ENCODE measurements around the gene CYTH1. TPM values are rescaled to one million over a fixed set of nuclear protein-coding genes. Genes with fewer than 3 reads are reported as not detected.
A peak's percentile ranks its signal among the peaks of the same experiment; 100 is the strongest.

Gene CYTH1
- polyA plus RNA-seq, 2 of the 4 experiments (the other 2 are of a cell fraction): 38.5 to 46.2 TPM

DNA sequence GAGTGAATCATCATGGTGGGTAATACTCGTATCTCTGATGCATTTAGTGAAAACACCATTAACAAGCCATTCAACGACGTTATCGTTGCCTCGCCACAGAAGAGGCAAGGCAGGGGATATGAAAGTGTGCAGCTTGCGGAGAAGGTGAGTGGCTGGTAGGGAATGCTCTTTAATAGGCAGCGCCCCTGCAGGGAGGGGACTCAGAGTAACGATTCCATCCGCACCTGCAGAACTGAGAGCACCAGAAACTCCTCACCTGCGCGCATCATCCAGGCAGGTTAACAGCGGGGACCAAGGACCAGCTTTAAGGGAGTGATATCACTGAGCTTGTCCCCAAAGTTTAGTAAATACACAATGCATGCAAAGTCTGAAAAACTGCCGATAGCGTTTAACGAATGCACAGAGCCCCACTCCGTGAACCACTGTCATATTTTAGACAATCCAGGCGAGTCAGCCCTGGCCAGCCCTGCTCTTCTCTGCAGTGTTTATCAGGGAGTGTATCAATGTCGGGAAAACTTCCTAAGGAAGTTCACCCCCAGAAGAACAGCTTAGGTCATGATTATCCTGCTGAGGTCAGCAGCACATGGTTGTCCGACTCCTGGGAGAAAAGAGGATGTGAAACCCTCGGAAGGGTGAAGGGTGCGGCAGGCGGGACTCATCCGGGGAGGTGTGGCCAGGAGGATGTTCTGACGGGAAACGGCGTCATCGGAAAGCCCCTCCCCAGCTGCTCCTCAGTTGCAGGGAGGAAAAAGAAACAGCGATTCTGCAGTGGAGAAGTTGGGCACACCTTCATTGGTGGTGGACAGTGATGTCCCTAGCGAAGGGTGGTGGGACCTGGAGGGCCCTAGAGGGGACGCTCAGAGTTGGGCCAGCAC lies 136.4 kb downstream of the CYTH1 start (continued):
- TF ChIP-seq SREBF2 (IDR thresholded peaks at IDR 0.05) (no peak), RCOR1 (IDR thresholded peaks at IDR 0.05; ENCODE audit: low read depth, low read length) (no peak), NR3C1 (IDR thresholded peaks at IDR 0.05) (no peak), NPAS2 (CRISPR knock-in tag; IDR thresholded peaks at IDR 0.05; ENCODE audit: borderline replicate concordance) (no peak)
- TF ChIP-seq, protein P1, sequence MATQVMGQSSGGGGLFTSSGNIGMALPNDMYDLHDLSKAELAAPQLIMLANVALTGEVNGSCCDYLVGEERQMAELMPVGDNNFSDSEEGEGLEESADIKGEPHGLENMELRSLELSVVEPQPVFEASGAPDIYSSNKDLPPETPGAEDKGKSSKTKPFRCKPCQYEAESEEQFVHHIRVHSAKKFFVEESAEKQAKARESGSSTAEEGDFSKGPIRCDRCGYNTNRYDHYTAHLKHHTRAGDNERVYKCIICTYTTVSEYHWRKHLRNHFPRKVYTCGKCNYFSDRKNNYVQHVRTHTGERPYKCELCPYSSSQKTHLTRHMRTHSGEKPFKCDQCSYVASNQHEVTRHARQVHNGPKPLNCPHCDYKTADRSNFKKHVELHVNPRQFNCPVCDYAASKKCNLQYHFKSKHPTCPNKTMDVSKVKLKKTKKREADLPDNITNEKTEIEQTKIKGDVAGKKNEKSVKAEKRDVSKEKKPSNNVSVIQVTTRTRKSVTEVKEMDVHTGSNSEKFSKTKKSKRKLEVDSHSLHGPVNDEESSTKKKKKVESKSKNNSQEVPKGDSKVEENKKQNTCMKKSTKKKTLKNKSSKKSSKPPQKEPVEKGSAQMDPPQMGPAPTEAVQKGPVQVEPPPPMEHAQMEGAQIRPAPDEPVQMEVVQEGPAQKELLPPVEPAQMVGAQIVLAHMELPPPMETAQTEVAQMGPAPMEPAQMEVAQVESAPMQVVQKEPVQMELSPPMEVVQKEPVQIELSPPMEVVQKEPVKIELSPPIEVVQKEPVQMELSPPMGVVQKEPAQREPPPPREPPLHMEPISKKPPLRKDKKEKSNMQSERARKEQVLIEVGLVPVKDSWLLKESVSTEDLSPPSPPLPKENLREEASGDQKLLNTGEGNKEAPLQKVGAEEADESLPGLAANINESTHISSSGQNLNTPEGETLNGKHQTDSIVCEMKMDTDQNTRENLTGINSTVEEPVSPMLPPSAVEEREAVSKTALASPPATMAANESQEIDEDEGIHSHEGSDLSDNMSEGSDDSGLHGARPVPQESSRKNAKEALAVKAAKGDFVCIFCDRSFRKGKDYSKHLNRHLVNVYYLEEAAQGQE (IDR thresholded peaks at IDR 0.05): no peak
- TF ChIP-seq, protein P2, sequence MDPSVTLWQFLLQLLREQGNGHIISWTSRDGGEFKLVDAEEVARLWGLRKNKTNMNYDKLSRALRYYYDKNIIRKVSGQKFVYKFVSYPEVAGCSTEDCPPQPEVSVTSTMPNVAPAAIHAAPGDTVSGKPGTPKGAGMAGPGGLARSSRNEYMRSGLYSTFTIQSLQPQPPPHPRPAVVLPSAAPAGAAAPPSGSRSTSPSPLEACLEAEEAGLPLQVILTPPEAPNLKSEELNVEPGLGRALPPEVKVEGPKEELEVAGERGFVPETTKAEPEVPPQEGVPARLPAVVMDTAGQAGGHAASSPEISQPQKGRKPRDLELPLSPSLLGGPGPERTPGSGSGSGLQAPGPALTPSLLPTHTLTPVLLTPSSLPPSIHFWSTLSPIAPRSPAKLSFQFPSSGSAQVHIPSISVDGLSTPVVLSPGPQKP (IDR thresholded peaks at IDR 0.05; ENCODE audit: low read depth, low read length): no peak

DNA sequence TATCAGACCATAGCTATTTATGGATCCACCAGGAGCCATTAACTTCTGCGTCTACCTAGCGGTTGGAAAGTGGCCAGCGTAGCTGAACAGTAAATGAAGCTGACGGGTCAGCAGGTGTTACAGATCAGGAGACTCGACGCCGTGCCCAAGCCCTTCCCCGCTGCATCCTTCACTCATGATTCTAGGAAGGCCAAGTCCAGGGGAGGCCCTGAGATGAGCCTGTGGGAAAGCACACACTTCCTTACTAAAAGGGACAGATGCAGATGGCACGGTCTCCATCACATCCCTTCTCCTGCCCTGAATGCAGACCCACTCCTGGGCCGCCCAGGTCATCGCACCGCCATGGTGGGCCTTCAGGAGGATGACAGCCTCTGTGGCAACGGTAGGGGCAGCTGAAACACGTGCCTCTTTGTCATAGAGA lies 137.1 kb downstream of the CYTH1 start:
- peak overlapping the region in 1 of 2 experiments; percentile 80; a peak in 4 of 6 replicates for H3K27ac ChIP-seq
- no peak overlapping the region for H3K4me2 ChIP-seq
- TF ChIP-seq TFCP2L1 (CRISPR knock-in tag; IDR thresholded peaks at IDR 0.05) (no peak), RNF2 (IDR thresholded peaks at IDR 0.05; ENCODE audit: borderline replicate concordance, low read depth) (no peak), CHD2 (IDR thresholded peaks at IDR 0.05; ENCODE audit: low read length, partially characterized antibody) (no peak), BHLHE40 (IDR thresholded peaks at IDR 0.05; ENCODE audit: low read depth, low read length) (no peak), JUN (IDR thresholded peaks at IDR 0.05) (no peak), SMC3 (IDR thresholded peaks at IDR 0.05) (no peak), TP53 (CRISPR knock-in tag; IDR thresholded peaks at IDR 0.05) (no peak)
- TF ChIP-seq, protein P3, sequence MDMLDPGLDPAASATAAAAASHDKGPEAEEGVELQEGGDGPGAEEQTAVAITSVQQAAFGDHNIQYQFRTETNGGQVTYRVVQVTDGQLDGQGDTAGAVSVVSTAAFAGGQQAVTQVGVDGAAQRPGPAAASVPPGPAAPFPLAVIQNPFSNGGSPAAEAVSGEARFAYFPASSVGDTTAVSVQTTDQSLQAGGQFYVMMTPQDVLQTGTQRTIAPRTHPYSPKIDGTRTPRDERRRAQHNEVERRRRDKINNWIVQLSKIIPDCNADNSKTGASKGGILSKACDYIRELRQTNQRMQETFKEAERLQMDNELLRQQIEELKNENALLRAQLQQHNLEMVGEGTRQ (IDR thresholded peaks at IDR 0.05): no peak
- peak in 1 of 2 experiments; percentile 14; a peak in 1 of 6 replicates for ATAC-seq
- no peak overlapping the region for H3K4me3 ChIP-seq
- DNase-seq (ENCODE audit: low read depth in 1 of 2, low spot score in 1 of 2): no peak
- FAIRE-seq: no peak
- H3K4me1 ChIP-seq: peaks cover 10% of the 10 kb centered on the region
- 94% methylated on average over 14 of the region's 14 CpGs for WGBS (ENCODE audit: missing lambda C conversion rate)
- ChIA-PET CTCF (interaction anchor here (0.6 to 2.4 kb wide), 6 partner anchors 10 to 282 kb away, joined by 3 to 10 read pairs (median 4); no protein-coding TSS in a partner anchor), POLR2A (no interaction called here)
- H3K9me3 ChIP-seq: peaks cover 2% of the 10 kb centered on the region; the same call in 2 of the 3 replicates

DNA sequence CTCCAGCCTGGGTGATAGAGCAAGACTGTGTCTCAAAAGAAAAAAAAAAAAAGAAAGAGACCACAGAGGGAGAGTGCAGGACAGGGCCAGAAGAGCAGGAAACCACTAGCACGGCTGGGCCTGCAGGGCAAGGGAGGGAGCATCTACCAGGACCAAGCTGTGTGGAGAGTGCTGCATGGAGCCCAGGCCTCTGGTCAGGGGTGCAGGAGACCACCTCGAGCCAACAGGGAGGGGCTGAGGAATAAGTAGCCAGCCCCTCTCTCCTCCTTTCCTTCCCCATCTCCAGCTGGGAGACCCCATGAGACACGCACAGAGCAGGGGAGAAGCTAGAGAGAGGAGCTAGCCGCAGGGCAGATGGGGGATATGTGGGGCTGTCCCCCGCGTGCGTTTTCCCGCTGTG lies 137.8 kb downstream of the CYTH1 start:
- FAIRE-seq: no peak
- Histone ChIP-seq H3K4me3 (no peak overlapping the region), H3K9me3 (peaks cover 2% of the 10 kb centered on the region; the same call in 2 of the 3 replicates), H3K4me1 (peaks cover 10% of the 10 kb centered on the region), H3K27ac (peak overlapping the region in 1 of 2 experiments; percentile 80; a peak in 3 of 6 replicates), H3K4me2 (no peak overlapping the region)
- no peak for ATAC-seq
- no peak for DNase-seq (ENCODE audit: low read depth in 1 of 2, low spot score in 1 of 2)
- 83% methylated on average over 8 of the region's 8 CpGs for WGBS (ENCODE audit: missing lambda C conversion rate)
- TF ChIP-seq, protein P4, sequence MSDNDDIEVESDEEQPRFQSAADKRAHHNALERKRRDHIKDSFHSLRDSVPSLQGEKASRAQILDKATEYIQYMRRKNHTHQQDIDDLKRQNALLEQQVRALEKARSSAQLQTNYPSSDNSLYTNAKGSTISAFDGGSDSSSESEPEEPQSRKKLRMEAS (IDR thresholded peaks at IDR 0.05): no peak
- TF ChIP-seq ZSCAN20 (CRISPR knock-in tag; IDR thresholded peaks at IDR 0.05) (no peak), SREBF2 (IDR thresholded peaks at IDR 0.05) (no peak), EHF (CRISPR knock-in tag; IDR thresholded peaks at IDR 0.05) (no peak), HOXB13 (CRISPR knock-in tag; IDR thresholded peaks at IDR 0.05; ENCODE audit: low read depth) (no peak), TP53 (CRISPR knock-in tag; IDR thresholded peaks at IDR 0.05) (no peak), KDM1A (IDR thresholded peaks at IDR 0.05; ENCODE audit: low read depth) (no peak), BHLHE40 (IDR thresholded peaks at IDR 0.05; ENCODE audit: low read depth, low read length) (no peak), HEYL (CRISPR knock-in tag; IDR thresholded peaks at IDR 0.05) (no peak)
- TF ChIP-seq, protein P5, sequence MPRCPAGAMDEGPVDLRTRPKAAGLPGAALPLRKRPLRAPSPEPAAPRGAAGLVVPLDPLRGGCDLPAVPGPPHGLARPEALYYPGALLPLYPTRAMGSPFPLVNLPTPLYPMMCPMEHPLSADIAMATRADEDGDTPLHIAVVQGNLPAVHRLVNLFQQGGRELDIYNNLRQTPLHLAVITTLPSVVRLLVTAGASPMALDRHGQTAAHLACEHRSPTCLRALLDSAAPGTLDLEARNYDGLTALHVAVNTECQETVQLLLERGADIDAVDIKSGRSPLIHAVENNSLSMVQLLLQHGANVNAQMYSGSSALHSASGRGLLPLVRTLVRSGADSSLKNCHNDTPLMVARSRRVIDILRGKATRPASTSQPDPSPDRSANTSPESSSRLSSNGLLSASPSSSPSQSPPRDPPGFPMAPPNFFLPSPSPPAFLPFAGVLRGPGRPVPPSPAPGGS (IDR thresholded peaks at IDR 0.05): no peak
- TF ChIP-seq, protein P6, sequence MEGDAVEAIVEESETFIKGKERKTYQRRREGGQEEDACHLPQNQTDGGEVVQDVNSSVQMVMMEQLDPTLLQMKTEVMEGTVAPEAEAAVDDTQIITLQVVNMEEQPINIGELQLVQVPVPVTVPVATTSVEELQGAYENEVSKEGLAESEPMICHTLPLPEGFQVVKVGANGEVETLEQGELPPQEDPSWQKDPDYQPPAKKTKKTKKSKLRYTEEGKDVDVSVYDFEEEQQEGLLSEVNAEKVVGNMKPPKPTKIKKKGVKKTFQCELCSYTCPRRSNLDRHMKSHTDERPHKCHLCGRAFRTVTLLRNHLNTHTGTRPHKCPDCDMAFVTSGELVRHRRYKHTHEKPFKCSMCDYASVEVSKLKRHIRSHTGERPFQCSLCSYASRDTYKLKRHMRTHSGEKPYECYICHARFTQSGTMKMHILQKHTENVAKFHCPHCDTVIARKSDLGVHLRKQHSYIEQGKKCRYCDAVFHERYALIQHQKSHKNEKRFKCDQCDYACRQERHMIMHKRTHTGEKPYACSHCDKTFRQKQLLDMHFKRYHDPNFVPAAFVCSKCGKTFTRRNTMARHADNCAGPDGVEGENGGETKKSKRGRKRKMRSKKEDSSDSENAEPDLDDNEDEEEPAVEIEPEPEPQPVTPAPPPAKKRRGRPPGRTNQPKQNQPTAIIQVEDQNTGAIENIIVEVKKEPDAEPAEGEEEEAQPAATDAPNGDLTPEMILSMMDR (IDR thresholded peaks at IDR 0.05): no peak
- ChIA-PET POLR2A (no interaction called here), CTCF (interaction anchor here (0.6 to 2.4 kb wide), 5 partner anchors 13 to 281 kb away, joined by 3 to 10 read pairs (median 3); no protein-coding TSS in a partner anchor)
